H1 (cell line): ENCODE measurements around the gene TIMM21. TPM values are rescaled to one million over a fixed set of nuclear protein-coding genes. Genes with fewer than 3 reads are reported as not detected.

ENCODE experiments used
- CEBPB ChIP-seq: IDR thresholded peaks from 2 replicates; pipeline ENCODE4 v1.6.1; 2012; ENCODE audit warnings: low read depth, low read length
- FOSL1 ChIP-seq: IDR thresholded peaks from 2 replicates; pipeline ENCODE4 v1.6.1; 2011; ENCODE audit warnings: mild to moderate bottlenecking, low read depth, low read length, moderate library complexity; ENCODE audit not compliant: insufficient read depth
- POU5F1 ChIP-seq: IDR thresholded peaks from 2 replicates; pipeline ENCODE4 v1.6.1; 2011; ENCODE audit warnings: low read depth, mild to moderate bottlenecking, low read length, moderate library complexity
- RNF2 ChIP-seq: fragments of 200-900, 300-1000 bp; sonication (generic); IDR thresholded peaks from 2 replicates; pipeline ENCODE4 v1.7.1; 2016; ENCODE audit warnings: borderline replicate concordance, low read depth, mild to moderate bottlenecking, antibody characterized with exemption, low read length; ENCODE audit not compliant: poor library complexity, severe bottlenecking; ENCODE audit errors: missing control alignments
- SRF ChIP-seq: IDR thresholded peaks from 2 replicates; pipeline ENCODE4 v1.6.1; 2011; ENCODE audit warnings: mild to moderate bottlenecking, low read depth, low read length, moderate library complexity
- polyA plus RNA-seq, 7 experiments: library from polyadenylated mRNA; depleted of rRNA in 3 of 7; stranded (reverse) in 5 of 7; unstranded in 2 of 7; fragments of >200 nt in 5 of 7; fragments of 200-250 nt in 2 of 7; gene quantifications; 1 replicate in 5 of 7; 2 replicates in 1 of 7; 4 replicates in 1 of 7; pipeline versions ENCODE4 v1.2.1 to v1.2.3, GENCODE V29; 2011 to 2013; ENCODE audit warnings: missing spikeins in 2 of 7, mixed read lengths in 2 of 7
- total RNA-seq: library from RNA; stranded (reverse); fragmentation: NEBNext Ultra II Directional; extraction: Animal tissue kit (Norgen Biotek cat#: 25700); gene quantifications from 2 replicates; pipeline ENCODE4 v1.2.1, GENCODE V29; 2021
- TF ChIP-seq, protein P1 (sequence below): fragments of 300-600 bp; sonication (generic); IDR thresholded peaks from 2 replicates; pipeline ENCODE4 v1.7.1; 2012; ENCODE audit warnings: low read length, moderate library complexity, mild to moderate bottlenecking, inconsistent platforms; ENCODE audit not compliant: insufficient replicate concordance
- TF ChIP-seq, protein P2 (sequence below): IDR thresholded peaks from 2 replicates; pipeline ENCODE4 v1.6.1; 2012; ENCODE audit warnings: inconsistent platforms
- TF ChIP-seq, protein P3 (sequence below): IDR thresholded peaks from 2 replicates; pipeline ENCODE4 v1.6.1; 2011; ENCODE audit warnings: low read depth, mild to moderate bottlenecking, low read length; ENCODE audit not compliant: insufficient read depth
- TF ChIP-seq, protein P4 (sequence below): IDR thresholded peaks from 2 replicates; pipeline ENCODE4 v1.6.1; 2012; ENCODE audit warnings: low read length, inconsistent platforms

TIMM21 gene
- total and polyA plus RNA-seq, 2 of the 8 experiments (the other 6 are each of a cell fraction or from before 2014, with no cell fraction given), result 27.9 to 43.8 TPM

DNA sequence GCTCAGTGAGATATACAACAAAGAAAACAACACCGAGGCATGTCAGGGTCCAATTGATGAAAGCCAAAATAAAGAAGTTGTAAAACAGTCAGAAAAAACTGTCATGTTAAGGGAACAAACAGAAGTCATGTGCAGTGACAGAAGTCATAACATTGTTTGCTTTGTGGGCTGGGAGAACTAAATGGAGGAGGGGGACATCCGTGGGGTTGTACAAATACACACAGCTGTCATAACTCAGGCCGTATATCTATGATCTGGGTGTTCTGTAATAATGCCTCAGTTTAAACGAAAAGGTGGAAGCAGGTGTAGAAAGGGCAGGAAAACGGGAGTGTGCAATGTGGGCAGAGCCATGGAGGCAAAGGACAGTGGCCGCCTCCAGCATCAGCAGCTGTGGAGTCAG lies 27.3 kb downstream of the TIMM21 start (continued):
- TF ChIP-seq, protein P1, sequence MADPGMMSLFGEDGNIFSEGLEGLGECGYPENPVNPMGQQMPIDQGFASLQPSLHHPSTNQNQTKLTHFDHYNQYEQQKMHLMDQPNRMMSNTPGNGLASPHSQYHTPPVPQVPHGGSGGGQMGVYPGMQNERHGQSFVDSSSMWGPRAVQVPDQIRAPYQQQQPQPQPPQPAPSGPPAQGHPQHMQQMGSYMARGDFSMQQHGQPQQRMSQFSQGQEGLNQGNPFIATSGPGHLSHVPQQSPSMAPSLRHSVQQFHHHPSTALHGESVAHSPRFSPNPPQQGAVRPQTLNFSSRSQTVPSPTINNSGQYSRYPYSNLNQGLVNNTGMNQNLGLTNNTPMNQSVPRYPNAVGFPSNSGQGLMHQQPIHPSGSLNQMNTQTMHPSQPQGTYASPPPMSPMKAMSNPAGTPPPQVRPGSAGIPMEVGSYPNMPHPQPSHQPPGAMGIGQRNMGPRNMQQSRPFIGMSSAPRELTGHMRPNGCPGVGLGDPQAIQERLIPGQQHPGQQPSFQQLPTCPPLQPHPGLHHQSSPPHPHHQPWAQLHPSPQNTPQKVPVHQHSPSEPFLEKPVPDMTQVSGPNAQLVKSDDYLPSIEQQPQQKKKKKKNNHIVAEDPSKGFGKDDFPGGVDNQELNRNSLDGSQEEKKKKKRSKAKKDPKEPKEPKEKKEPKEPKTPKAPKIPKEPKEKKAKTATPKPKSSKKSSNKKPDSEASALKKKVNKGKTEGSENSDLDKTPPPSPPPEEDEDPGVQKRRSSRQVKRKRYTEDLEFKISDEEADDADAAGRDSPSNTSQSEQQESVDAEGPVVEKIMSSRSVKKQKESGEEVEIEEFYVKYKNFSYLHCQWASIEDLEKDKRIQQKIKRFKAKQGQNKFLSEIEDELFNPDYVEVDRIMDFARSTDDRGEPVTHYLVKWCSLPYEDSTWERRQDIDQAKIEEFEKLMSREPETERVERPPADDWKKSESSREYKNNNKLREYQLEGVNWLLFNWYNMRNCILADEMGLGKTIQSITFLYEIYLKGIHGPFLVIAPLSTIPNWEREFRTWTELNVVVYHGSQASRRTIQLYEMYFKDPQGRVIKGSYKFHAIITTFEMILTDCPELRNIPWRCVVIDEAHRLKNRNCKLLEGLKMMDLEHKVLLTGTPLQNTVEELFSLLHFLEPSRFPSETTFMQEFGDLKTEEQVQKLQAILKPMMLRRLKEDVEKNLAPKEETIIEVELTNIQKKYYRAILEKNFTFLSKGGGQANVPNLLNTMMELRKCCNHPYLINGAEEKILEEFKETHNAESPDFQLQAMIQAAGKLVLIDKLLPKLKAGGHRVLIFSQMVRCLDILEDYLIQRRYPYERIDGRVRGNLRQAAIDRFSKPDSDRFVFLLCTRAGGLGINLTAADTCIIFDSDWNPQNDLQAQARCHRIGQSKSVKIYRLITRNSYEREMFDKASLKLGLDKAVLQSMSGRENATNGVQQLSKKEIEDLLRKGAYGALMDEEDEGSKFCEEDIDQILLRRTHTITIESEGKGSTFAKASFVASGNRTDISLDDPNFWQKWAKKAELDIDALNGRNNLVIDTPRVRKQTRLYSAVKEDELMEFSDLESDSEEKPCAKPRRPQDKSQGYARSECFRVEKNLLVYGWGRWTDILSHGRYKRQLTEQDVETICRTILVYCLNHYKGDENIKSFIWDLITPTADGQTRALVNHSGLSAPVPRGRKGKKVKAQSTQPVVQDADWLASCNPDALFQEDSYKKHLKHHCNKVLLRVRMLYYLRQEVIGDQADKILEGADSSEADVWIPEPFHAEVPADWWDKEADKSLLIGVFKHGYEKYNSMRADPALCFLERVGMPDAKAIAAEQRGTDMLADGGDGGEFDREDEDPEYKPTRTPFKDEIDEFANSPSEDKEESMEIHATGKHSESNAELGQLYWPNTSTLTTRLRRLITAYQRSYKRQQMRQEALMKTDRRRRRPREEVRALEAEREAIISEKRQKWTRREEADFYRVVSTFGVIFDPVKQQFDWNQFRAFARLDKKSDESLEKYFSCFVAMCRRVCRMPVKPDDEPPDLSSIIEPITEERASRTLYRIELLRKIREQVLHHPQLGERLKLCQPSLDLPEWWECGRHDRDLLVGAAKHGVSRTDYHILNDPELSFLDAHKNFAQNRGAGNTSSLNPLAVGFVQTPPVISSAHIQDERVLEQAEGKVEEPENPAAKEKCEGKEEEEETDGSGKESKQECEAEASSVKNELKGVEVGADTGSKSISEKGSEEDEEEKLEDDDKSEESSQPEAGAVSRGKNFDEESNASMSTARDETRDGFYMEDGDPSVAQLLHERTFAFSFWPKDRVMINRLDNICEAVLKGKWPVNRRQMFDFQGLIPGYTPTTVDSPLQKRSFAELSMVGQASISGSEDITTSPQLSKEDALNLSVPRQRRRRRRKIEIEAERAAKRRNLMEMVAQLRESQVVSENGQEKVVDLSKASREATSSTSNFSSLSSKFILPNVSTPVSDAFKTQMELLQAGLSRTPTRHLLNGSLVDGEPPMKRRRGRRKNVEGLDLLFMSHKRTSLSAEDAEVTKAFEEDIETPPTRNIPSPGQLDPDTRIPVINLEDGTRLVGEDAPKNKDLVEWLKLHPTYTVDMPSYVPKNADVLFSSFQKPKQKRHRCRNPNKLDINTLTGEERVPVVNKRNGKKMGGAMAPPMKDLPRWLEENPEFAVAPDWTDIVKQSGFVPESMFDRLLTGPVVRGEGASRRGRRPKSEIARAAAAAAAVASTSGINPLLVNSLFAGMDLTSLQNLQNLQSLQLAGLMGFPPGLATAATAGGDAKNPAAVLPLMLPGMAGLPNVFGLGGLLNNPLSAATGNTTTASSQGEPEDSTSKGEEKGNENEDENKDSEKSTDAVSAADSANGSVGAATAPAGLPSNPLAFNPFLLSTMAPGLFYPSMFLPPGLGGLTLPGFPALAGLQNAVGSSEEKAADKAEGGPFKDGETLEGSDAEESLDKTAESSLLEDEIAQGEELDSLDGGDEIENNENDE, result no peak
- TF ChIP-seq, protein P2, sequence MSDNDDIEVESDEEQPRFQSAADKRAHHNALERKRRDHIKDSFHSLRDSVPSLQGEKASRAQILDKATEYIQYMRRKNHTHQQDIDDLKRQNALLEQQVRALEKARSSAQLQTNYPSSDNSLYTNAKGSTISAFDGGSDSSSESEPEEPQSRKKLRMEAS, result no peak
- TF ChIP-seq FOSL1 (no peak), CEBPB (no peak), POU5F1 (no peak), SRF (no peak), RNF2 (no peak)
- TF ChIP-seq, protein P3, sequence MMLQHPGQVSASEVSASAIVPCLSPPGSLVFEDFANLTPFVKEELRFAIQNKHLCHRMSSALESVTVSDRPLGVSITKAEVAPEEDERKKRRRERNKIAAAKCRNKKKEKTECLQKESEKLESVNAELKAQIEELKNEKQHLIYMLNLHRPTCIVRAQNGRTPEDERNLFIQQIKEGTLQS, result no peak
- TF ChIP-seq, protein P4, sequence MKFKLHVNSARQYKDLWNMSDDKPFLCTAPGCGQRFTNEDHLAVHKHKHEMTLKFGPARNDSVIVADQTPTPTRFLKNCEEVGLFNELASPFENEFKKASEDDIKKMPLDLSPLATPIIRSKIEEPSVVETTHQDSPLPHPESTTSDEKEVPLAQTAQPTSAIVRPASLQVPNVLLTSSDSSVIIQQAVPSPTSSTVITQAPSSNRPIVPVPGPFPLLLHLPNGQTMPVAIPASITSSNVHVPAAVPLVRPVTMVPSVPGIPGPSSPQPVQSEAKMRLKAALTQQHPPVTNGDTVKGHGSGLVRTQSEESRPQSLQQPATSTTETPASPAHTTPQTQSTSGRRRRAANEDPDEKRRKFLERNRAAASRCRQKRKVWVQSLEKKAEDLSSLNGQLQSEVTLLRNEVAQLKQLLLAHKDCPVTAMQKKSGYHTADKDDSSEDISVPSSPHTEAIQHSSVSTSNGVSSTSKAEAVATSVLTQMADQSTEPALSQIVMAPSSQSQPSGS, result no peak
